ENCODE data around the gene AMPH.

AMPH gene

DNA sequence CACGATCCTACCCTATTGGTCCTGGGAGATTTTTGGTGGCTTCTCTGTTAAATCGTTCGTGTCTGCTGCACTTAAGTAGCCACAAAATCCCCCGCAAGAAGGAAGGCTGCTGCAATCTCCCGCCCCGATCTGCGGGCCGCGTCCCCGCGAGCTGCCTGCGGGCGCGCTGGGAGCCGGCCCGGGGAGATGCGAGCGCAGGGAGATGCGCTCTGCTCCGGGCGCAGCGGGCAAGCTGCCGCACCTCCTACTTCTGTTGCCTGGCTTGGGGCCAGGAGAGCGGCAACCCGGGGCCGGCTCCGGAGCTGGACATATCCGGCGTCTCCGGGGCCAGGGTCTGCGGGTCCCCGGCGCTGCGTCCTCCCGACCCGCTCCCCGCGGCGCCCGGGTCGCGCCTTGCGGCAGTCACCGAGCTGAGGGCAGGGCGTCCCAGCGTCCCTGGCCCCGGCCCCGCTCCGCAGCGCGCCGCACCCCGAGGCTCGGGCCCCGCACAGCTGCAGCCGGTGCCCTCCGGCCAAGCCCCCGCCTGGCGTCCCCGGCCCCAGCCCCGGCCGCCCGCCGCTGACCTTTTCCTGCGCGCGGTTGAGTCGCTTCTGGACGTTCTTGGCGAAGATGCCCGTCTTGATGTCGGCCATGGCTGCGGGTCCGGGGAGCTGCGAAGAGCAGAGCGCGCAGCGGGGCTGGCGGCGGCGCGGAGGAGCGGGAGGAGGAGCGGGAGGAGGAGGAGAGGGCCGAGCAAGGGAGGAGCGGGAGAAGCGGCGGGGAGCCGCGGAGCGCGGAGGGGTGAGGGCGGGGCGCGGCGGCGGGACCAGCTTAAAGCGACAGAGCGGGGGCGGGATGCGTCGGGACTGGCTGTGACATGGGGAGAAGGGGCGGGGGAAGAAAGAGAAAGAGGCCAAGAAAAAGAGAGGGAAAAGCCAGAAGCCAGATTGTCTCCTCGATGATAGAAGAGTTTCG, at the start of gene AMPH:
TSS of gene AMPH (minus strand) at position 654 of the 954 bp plus-strand sequence. CDS start at position 632, 22 bp downstream.
- no peak for DNase-seq

DNA sequence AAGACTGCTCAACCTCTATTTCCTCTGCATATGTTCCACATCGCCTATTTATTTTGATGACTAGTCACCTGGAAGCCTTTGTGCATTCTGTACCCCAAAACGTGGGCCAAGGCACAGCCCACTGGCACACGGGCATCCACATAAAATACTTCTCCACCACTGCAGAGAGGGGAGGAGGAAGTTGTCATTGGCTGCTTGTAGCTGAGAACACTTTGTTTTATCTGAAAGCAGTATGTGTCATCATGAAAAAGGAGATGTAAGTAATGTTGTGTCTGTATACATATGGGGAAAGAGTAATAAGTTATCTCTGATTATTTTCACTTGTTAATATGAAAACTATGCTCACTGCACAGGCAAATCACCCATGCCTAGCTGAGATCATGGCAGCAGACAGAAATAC, 48.2 kb upstream of the AMPH start:
- DNase-seq: no peak

DNA sequence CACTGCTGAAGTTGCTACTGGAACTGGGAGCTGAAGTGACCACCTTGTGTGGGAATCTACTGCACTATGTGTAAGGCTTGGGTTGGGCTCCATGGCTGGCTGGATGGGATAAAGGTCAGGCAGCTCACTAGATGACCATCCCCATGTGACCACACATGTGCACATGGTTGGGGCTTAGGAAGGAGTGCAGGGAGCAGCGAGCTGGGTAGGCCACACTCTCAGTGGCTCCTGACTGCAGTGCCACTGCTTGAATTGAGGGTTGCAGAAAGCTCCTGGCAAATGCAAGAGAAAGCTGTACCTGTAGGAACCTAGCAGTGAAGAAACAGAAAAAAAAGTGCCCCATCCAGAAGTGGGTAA, 47.5 kb upstream of the AMPH start:
- DNase-seq: no peak

DNA sequence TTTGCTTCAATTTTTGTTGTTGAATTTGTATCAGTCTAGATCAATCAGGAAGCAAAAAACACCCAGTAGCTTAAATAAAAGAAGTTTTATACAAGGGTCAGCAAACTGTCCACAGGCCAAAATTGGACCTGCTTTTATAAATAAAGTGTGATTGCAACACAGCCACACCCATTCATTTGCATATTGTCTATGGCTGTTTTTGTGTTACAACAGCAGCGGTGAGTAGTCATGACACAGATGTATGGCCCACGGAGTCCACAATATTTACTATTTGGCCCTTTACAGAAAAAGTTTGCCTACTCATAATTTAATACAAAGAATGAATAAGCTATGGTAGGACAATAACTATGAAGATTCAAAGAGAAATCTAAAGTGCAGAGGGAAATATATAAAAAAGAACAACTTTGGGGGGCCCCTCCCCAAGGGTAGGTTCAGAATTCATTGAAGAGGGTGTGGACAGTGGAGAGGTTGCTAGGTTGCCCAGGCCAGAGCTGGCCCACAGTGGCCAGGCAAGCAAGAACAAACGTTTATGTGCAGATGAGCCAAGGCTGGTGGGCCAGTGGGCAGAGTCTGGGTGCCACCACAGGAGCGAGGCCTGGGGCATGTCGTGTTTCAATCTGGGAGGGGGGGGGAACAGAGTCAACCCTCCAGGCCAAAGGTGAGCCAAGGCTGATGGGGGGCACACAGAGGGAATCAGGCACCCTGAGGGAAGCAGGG, 47.0 kb upstream of the AMPH start:
- no peak for DNase-seq

DNA sequence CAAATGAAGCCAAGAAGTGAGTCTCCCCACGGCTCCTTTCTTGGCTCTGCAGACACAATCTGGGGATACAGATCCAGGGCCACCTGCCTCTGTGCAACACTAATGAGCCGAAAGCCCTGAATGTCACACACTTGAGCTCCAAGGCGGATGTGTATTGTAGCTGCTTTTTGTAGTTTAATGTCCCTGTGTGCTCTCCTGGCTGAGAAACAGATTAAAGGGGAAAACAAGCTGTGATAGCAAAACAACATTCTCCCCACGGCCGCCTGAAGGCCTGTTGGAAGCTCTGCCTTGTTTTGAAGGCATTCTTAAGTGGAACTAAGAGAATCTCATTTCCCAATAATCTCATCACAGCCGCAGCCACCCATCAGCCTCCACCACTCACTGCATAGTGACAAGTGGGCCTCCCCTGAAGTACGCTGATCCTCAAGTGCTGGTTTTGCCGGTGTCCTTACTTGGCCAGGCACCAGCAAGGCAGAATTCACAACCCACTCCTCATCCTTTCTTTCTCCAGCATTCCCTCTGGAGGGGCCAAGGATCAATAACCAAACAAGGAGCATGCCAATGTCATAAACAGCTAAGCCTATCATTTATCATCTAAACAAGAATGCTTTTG, 44.4 kb upstream of the AMPH start:
- DNase-seq: no peak

DNA sequence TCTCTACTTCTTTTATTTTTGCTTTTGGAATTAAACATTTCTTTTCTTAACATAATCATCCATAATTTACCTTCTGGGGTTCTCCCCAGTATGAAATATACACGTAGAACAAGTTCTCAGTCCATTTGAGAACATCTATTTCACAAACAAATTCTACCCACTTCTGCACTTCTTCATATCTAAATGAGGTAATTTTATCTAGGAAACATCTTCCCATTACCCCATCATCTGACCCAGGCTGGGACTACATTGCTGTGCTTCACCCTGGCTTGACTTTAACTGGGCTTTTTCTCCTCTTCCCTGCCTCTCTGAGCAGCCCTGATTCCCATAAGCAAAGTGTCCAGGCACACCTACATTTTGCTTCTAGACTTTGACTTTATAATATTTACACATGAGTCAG, 43.3 kb upstream of the AMPH start:
- DNase-seq: no peak

DNA sequence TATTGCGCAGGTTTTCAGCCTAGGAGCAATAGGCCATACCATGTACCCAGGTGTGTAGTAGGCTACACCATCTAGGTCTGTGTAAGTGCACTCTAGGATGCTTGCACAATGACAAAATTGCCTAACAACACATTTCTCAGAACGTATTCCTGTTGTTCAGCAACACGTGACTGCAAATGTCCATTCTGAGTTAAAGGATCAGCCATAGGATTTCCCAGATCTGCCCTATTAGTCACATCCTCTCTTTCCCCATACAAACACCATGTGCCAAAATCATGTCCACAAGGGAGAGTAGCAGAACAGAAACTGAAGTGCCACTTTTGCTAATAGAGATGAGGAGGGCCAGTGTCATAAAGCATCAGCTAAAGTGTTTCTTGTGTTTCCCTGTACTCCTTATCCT, 42.6 kb upstream of the AMPH start:
- no peak for DNase-seq

DNA sequence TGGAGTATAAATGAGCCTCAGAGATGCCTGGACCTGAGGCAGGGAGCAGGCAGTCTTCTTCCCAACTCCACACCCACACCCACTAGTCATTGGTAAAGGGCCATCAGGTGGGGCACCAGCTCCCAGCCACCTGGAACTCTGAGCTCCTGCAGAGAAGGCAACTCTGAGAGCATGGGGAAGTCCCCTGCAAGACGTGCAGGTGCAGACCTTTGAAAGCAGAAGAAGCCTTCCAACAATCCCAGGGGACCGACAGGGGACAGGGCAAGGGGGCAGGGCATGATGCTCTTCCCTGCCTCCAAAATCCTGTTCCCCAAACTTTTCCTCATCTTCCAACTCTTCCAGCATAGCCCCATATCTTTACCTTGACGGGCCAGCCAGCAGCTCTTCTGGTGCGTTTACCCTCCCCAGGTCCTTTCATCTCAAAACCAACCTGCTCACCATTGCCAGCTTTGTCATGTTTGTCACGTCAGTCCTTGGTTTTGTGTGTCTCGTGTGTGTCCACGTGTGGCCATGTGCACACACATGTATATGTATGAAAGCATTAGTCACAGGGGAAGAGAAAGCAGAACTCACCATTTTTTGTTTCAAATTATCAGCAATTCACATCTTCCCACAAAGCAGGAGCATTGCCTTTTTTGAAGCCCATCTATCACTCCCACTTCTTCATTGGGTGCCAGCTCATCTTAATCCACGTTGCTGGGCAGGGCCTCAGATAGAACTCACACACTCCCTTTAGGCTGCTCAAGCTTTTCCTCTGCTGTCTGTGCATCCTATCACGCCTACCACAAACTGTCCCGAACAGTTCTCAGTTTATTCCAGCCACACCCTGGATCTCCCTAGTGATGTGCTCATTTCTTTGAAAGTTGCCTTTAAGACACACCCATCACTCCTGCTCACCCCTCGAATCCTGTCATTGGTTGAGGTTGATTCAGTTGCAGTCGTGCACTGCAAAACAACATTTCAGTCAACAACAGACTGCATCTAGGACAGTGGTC, 41.0 kb upstream of the AMPH start:
- no peak for DNase-seq

DNA sequence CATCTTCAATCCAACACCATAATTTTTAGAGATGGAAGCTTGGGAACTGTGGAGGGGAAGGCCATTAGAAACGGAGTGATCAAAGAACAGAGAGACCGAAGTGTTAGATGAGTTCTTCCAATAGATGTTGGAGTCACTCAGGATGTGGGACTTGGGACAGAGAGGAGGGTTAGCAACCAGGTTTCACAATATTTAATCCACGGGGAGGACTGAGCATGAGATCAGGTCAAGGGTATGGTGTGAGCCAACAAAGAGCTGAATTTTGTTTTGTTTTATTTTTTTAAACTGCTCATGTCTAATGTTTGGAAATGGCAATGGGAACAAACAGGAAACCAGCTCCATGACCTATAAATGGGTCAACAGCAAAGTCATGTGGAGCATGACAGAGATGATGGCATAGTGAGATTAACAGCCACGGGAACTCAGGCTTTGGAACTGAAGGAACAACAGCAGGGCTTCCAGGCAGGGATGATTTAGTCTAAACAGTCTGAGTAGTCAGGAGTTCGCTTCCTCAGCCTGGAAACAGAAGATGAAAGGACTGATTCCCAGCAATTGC, 38.9 kb upstream of the AMPH start:
- no peak for DNase-seq

DNA sequence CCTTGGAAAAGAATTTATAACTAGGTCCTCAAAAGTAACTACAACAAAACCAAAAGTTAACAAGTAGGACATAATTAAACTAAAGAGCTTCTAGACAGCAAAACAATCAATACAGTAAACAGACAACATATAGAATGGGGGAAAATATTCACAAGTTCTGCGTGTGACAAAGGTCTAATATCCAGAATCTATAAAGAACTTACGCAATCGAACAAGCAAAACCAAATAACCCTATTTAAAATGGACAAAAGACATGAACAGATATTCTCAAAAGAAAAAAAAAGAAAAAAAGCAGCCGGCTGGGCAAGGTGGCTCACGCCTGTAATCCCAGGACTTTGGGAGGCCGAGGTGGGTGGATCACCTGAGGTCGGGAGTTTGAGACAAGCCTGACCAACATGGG, 33.8 kb upstream of the AMPH start:
- DNase-seq: no peak

DNA sequence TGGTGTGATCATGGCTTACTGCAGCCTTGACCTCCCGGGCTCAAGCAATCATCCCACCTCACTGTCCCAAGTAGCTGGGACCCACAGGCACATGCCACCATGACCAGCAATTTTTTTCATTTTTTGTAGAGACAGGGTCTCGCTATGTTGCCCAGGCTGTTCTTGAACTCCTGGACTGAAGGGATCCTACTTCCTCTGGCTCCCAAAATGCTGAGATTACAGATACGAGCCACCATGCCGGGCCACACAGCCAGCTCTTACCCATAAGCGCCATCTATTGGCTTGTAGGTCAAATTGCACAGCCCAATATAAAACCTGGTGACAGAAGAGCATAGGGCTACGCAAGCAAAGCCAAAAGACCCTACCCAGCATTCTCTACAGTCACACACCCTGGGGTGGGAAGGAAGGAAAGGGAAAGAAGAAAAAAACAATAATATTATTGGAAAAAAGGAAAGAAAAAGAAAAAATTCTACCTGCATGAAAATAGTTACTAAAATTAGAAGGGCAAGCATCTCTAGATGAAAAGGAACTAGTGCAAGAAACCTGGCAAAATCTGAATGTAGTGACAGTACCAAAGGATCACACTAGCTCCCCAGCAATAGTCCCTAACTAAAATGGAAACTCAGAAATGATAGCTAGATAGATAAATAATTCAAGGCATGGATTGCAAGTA, 29.4 kb upstream of the AMPH start:
- DNase-seq: no peak

DNA sequence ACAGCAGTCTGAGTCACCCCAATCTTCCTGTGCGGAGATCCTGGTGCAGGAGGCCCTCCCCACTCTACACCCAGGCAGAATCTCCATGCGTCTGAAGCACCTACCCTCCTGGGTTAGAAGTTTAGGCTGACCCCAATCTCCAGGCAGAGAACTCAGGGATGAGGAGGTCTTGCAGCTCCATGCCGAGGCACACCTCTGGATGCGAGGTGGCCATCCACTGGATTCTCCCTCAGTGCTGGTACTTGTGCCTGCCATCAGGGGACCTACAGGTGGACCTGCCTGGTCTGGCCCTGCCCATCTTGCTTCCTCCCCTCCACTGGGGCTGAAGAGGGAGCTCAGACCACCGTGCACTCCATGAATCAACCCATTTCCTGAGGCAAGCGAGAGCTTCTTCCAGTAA, 28.8 kb upstream of the AMPH start:
- DNase-seq: no peak

DNA sequence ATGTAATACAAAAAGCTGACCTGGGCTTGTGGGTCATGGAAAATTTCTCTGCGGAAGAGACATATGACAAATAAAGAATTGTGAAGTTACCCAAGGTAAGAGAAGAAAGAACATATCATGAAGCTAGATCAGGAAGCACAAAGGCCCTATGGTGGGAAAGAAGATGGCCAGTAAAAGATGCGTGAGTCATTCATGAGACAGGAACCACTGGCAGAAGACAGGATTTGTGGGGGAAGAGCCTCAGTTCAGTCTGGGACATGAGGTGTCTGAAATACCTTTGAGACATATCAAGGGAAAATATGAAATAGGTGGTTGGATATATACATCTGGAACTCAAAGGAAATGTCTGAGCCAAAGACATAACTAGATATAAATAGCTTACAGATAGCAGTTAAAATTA, 27.7 kb upstream of the AMPH start:
- DNase-seq: no peak

DNA sequence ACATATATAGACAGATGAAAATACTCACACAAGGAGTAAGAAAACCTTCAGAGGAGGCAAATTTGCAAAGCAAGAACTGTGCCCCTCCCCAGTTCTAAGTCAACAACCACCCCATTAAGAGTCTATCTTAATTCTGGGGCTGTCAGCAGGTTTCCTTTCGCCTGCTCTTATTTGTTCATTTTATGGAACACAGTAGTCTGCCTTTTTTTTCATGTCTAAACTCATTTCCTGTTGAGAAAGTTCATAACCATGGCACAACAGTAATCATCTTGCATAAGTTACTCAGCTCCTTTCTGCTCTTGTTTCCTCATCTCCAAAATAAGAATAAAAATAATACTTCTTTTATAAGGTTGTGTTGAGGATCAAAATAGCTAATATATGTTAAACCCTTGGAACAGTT, 25.8 kb upstream of the AMPH start:
- no peak for DNase-seq

DNA sequence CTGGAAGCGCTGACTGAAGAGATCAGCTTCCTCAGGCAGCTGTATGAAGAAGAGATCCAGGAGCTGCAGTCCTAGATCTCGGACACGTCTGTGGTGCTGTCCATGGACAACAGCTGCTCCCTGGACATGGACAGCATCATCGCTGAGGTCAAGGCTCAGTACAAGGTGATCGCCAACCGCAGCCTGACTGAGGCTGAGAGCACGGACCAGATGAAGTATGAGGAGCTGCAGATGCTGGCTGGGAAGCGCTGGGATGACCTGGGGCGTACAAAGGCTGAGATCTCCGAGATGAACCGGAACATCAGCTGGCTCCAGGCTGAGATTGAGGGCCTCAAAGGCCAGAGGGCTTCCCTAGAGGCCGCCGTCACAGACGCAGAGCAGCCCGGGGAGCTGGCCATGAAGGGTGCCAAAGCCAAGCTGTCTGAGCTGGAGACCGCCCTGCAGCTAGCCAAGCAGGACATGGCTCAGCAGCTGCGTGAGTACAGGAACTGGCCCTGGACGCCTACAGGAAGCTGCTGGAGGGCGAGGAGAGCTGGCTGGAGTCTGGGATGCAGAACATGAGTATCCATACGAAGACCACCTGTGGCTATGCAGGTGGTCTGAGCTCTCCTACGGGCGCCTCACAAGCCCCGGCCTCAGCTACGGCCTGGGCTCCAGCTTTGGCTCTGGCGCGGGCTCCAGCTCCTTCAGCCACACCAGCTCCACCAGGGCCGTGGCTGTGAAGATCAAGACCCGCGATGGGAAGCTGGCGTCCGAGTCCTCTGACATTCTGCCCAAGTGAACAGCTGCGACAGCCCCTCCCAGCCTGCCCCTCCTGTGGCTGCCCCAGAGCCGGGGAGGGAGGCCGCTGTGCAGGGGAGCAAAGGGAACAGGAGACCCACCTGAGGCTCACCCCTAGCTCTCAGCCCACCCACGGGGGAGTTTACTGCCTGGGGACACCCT, 24.9 kb upstream of the AMPH start:
- DNase-seq: no peak

DNA sequence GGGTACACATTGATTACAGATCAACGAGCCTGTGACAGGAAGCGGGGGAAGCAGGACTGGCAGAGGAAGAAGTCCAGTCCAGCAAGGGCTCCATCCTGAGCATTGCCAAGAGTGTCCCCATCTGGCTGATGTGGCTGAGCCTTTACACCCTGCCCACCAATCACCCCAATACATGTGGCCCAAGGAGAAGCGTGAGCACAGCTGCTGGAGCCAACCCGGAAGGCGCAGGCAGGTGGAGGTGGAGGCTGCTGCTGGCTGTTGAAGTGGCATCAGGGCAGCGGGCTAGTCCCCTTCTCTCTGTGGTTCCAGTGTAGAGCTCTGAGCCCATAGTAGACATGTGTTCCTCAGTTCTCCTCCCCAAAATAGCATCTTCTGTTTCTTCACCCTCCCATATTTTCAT, 6.8 kb upstream of the AMPH start:
- no peak for DNase-seq

DNA sequence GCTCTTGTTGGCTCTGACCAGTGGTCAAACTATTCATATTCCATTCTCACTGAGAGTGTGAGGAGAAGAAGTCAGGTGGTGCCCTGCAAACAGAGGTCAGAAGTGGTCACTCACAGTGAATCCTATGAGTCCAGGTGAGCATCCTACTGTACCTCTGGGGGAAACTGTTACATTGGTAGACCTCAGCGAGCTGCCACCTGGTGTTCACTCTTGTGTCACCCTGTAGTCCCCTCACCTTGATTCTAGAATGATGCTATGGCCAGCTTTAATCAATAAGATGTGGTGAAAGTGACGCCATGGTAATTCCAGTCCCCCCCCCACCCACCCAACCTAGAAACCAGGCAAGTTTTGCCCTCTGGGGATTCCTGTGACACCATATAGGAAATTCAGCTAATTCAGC, 1.2 kb upstream of the AMPH start:
- DNase-seq: no peak

DNA sequence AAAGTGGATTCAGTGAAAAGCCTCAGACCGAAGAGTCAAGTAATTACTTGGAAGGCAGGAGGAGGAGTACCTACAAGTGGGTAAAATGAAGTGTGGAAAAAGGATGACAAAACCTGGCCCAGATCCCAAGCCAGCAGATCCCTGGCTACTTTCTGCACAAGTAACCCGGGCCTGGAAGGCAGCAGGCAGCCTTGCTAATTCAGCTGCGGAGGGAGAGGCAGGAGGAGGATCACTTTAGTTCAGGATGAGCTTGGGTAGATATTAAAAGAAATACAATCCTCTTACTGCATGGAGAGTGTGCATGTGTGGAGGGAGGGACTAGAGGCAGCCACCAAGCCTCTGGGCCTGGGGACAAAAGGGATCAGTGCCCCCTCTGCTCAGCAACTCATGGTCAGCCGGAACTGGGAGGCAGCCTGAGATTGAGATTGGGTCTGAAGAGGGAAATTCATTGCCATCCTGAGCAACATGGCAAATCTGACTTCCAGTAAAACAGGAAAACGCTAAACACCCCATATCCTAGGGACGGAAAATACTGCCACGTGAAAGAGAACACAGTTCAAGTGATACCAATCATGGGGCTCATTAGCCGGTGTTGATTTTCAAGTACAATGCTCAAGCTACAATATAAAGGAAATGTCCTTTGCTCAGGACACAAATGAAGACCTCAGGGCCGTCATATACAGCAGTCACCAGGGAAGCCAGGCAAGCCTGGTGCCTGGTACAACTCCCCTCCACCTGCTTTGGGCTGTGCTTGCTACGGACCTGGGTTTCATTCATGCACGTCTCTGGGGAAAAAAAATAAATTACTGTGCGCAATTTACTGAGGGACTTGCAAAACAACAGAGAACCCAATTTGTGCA, 1.3 kb downstream of the AMPH start:
- no peak for DNase-seq

DNA sequence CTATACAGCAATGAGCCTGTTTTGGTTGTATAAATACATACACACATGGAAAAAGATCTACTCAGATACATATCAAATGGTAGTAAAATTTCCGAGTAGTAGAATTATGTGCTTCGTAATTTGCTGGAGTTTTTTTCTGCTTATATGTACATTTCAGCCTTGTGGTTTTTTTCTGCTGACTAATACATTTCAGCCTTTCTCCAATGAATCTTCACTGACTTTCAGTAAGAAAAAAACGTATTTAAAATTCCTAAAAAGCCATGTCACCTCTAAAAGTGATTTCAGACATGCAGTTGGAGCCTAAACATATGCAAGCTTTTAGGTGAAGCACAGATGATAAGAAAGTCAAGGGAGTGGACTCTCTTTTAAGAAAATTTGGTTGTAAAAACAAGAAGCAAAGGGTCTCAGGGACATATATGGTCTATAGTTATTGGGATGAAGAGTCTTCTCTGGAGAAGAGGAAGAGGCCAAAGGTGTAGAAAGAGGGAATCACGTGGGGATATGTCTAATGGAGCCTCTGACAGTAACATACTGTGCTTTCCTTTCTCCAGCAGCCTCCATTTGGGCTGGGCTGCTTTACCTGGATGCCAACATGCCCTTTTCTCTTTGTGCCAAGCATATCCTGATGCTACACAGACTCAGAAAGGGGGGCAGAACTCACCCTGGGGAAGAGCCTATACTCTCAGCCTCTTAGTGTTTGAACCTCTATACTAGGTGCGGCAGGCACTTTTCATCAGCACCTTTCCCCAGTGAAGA, 2.4 kb downstream of the AMPH start:
- DNase-seq: no peak

Measured in NCI-H1694 (cell line).